Smooth muscle cell (in vitro differentiated cells): ENCODE measurements around the gene GDF15. TPM values are rescaled to one million over a fixed set of nuclear protein-coding genes. Genes with fewer than 3 reads are reported as not detected.
A peak's percentile ranks its signal among the peaks of the same experiment; 100 is the strongest.

Experiments
- DNase-seq: peaks from one replicate; lab custom pipeline; 2025; ENCODE audit not compliant: unreplicated experiment; lab: John Stamatoyannopoulos, UW
- H2AFZ ChIP-seq: fragments of 200-600 bp; sonication (generic); 2 replicates; pipeline ENCODE4 v1.6.0; 2016; ENCODE audit warnings: antibody characterized with exemption, low read depth, mild to moderate bottlenecking
- H3F3A ChIP-seq: fragments of 200-600 bp; sonication (generic); 2 replicates; pipeline ENCODE4 v1.6.0; 2017; ENCODE audit warnings: antibody characterized with exemption, low read depth
- H3K27ac ChIP-seq: fragments of 200-600 bp; sonication (generic); 2 replicates; pipeline ENCODE4 v1.5.1; 2016; ENCODE audit warnings: low read depth, mild to moderate bottlenecking
- H3K27me3 ChIP-seq: fragments of 200-600 bp; sonication (generic); 2 replicates; pipeline ENCODE4 v1.6.1; 2016; ENCODE audit warnings: low read depth, mild to moderate bottlenecking
- H3K36me3 ChIP-seq: fragments of 200-600 bp; sonication (generic); 2 replicates; pipeline ENCODE4 v1.5.1; 2016; ENCODE audit warnings: low read depth
- H3K4me1 ChIP-seq: fragments of 200-600 bp; sonication (generic); 2 replicates; pipeline ENCODE4 v1.5.1; 2016; ENCODE audit warnings: low read depth
- H3K4me2 ChIP-seq: fragments of 200-600 bp; sonication (generic); 2 replicates; pipeline ENCODE4 v1.6.0; 2016; ENCODE audit warnings: mild to moderate bottlenecking
- H3K4me3 ChIP-seq: fragments of 200-600 bp; sonication (generic); 2 replicates; pipeline ENCODE4 v1.5.1; 2016; ENCODE audit warnings: mild to moderate bottlenecking
- H3K79me2 ChIP-seq: fragments of 200-600 bp; sonication (generic); 2 replicates; pipeline ENCODE4 v1.6.0; 2016; ENCODE audit warnings: low read depth, mild to moderate bottlenecking
- H3K9ac ChIP-seq: fragments of 200-600 bp; sonication (generic); 2 replicates; pipeline ENCODE4 v1.6.0; 2016; ENCODE audit warnings: low read depth
- H3K9me3 ChIP-seq: fragments of 200-600 bp; sonication (generic); replicated peaks from 2 replicates; pipeline ENCODE4 v1.5.1; 2016; ENCODE audit warnings: low read depth
- H4K20me1 ChIP-seq: fragments of 200-600 bp; sonication (generic); 2 replicates; pipeline ENCODE4 v1.6.0; 2016; ENCODE audit warnings: low read depth
- WGBS: methylation state at CpG from one replicate; pipeline ENCODE4 v1.1.7; 2016; ENCODE audit warnings: low lambda C conversion rate; 5-methylcytosine and 5-hydroxymethylcytosine counted together
- polyA plus RNA-seq: library from polyadenylated mRNA; unstranded; fragments of >200 nt; fragmentation: Nextera tagmentation; extraction: Ambion mirVana; gene quantifications from 2 replicates; pipeline ENCODE4 v1.2.1, GENCODE V29; 2016
- total RNA-seq: library from RNA; depleted of rRNA; stranded (reverse); fragments of >200 nt; gene quantifications from 2 replicates; pipeline ENCODE4 v1.2.3, GENCODE V29; 2014
- TF ChIP-seq, protein P1 (sequence below): fragments of 200-600 bp; sonication (generic); IDR thresholded peaks from 2 replicates; pipeline ENCODE4 v1.5.1; 2017; ENCODE audit warnings: borderline replicate concordance, mild to moderate bottlenecking, antibody characterized with exemption; ENCODE audit not compliant: insufficient read depth, poor library complexity, severe bottlenecking

Gene GDF15
- total and polyA plus RNA-seq, 2 experiments from 2014 or later, result 30.9 to 42.8 TPM

GRCh38 chr19:18373407-18373891 is 12.5 kb upstream of the GDF15 start:
- no peaks in the 10 kb centered on the region for H3K79me2 ChIP-seq
- TF ChIP-seq, protein P1, sequence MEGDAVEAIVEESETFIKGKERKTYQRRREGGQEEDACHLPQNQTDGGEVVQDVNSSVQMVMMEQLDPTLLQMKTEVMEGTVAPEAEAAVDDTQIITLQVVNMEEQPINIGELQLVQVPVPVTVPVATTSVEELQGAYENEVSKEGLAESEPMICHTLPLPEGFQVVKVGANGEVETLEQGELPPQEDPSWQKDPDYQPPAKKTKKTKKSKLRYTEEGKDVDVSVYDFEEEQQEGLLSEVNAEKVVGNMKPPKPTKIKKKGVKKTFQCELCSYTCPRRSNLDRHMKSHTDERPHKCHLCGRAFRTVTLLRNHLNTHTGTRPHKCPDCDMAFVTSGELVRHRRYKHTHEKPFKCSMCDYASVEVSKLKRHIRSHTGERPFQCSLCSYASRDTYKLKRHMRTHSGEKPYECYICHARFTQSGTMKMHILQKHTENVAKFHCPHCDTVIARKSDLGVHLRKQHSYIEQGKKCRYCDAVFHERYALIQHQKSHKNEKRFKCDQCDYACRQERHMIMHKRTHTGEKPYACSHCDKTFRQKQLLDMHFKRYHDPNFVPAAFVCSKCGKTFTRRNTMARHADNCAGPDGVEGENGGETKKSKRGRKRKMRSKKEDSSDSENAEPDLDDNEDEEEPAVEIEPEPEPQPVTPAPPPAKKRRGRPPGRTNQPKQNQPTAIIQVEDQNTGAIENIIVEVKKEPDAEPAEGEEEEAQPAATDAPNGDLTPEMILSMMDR, result no peak
- 77% methylated on average over 4 of the region's 4 CpGs for WGBS
- H3K9ac ChIP-seq, result peak overlapping the region; percentile 68
- H3K27ac ChIP-seq, result peak overlapping the region; percentile 83
- no peaks in the 10 kb centered on the region for H3K36me3 ChIP-seq
- H3K27me3 ChIP-seq, result no peaks in the 10 kb centered on the region
- H3K4me1 ChIP-seq, result peaks cover 10% of the 10 kb centered on the region
- H4K20me1 ChIP-seq, result no peaks in the 10 kb centered on the region
- no peak overlapping the region for H2AFZ ChIP-seq
- peaks cover 3% of the 10 kb centered on the region for H3F3A ChIP-seq
- H3K9me3 ChIP-seq, result no peaks in the 10 kb centered on the region
- no peak overlapping the region for H3K4me3 ChIP-seq
- peak overlapping the region; percentile 22 for H3K4me2 ChIP-seq
- no peak for DNase-seq

- H2AFZ ChIP-seq, result no peak overlapping the region
- no peaks in the 10 kb centered on the region for H3K36me3 ChIP-seq
- peaks cover 3% of the 10 kb centered on the region for H3F3A ChIP-seq
- no peak overlapping the region for H3K4me3 ChIP-seq
- H3K4me2 ChIP-seq, result peak overlapping the region; percentile 22
- TF ChIP-seq, protein P1, result no peak
- 25% methylated on average over 13 of the region's 17 CpGs for WGBS
- H3K27ac ChIP-seq, result peak overlapping the region; percentile 83
- no peaks in the 10 kb centered on the region for H4K20me1 ChIP-seq
- no peaks in the 10 kb centered on the region for H3K79me2 ChIP-seq
- H3K4me1 ChIP-seq, result peaks cover 10% of the 10 kb centered on the region
- DNase-seq, result peak; percentile 55
- no peaks in the 10 kb centered on the region for H3K9me3 ChIP-seq
- no peaks in the 10 kb centered on the region for H3K27me3 ChIP-seq
- H3K9ac ChIP-seq, result peak overlapping the region; percentile 68
These were observed 11.9 kb upstream of the GDF15 start for GRCh38 chr19:18373892-18374629.

DNA sequence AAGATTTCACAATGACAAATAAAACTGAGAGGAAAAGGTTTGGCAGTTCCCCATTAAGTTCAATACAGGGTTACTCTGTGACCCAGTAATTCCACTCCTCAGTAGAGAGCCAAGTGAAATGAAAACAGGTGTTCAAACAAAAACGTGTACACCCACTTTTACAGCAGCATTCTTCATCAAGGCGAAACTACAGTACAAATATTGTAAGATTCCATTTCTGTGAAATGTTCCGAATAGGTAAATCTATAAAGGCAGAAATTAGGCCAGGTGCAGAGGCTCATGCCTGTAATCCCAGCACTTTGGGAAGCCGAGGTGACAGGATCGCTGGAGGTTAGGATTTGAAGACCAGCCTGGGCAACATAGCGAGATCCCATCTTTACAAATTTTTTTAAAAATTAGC is 8.9 kb upstream of the GDF15 start:
- no peak overlapping the region for H3K4me3 ChIP-seq
- H2AFZ ChIP-seq, result no peak overlapping the region
- 98% methylated on average over 6 of the region's 6 CpGs for WGBS
- no peak overlapping the region for H3K27ac ChIP-seq
- no peaks in the 10 kb centered on the region for H3K79me2 ChIP-seq
- H3K4me1 ChIP-seq, result peaks cover 12% of the 10 kb centered on the region
- TF ChIP-seq, protein P1, result no peak
- H3K9ac ChIP-seq, result no peak overlapping the region
- DNase-seq, result no peak
- peaks cover 3% of the 10 kb centered on the region for H3F3A ChIP-seq
- no peaks in the 10 kb centered on the region for H3K9me3 ChIP-seq
- H4K20me1 ChIP-seq, result no peaks in the 10 kb centered on the region
- no peaks in the 10 kb centered on the region for H3K36me3 ChIP-seq
- H3K27me3 ChIP-seq, result no peaks in the 10 kb centered on the region
- no peak overlapping the region for H3K4me2 ChIP-seq
